ENCODE data around the gene CCDC197. TPM values are rescaled to one million over a fixed set of nuclear protein-coding genes. Genes with fewer than 3 reads are reported as not detected.

CCDC197 gene
- total RNA-seq, 2 donors from 2014 or later: not detected

GRCh38 chr14:94010625-94011024, 13.5 kb downstream of the CCDC197 start:
- H3K36me3 Mint-ChIP-seq (ENCODE audit: low read depth): no peaks in the 10 kb centered on the region
- Histone ChIP-seq H3K4me3 (ENCODE audit: low read length) (no peak overlapping the region), H3K4me1 (ENCODE audit: control insufficient read depth, insufficient read depth, low read length) (no peaks in the 10 kb centered on the region), H3K27ac (ENCODE audit: low read depth, low read length) (no peak overlapping the region), H3K36me3 (ENCODE audit: control insufficient read depth, insufficient read depth, low read length) (no peaks in the 10 kb centered on the region), H3K9me3 (ENCODE audit: control insufficient read depth, low read length) (no peaks in the 10 kb centered on the region), H3K27me3 (ENCODE audit: control insufficient read depth, insufficient read depth, low read length, poor library complexity, severe bottlenecking) (no peaks in the 10 kb centered on the region), H3K9ac (ENCODE audit: extremely low read depth, low read length, poor library complexity, severe bottlenecking) (no peak overlapping the region)
- H3K27ac Mint-ChIP-seq: no peak overlapping the region
- no peak for DNase-seq
- no peak overlapping the region for H3K4me3 Mint-ChIP-seq
- WGBS, 2 experiments (ENCODE audit: insufficient coverage in 1 of 2, insufficient read length in 1 of 2): 92 to 94% methylated on average over 5 to 6 of the region's 6 CpGs
- no peaks in the 10 kb centered on the region for H3K4me1 Mint-ChIP-seq
- H3K9me3 Mint-ChIP-seq: no peaks in the 10 kb centered on the region
- no peak for TF ChIP-seq CTCF (conservative IDR thresholded peaks at IDR 0.05)
- peaks cover 6% of the 10 kb centered on the region for H3K27me3 Mint-ChIP-seq (ENCODE audit: insufficient read depth)

GRCh38 chr14:94011795-94012194, 14.7 kb downstream of the CCDC197 start:
- DNase-seq: no peak
- Histone ChIP-seq H3K9me3 (ENCODE audit: control insufficient read depth, low read length) (no peaks in the 10 kb centered on the region), H3K4me1 (ENCODE audit: control insufficient read depth, insufficient read depth, low read length) (no peaks in the 10 kb centered on the region), H3K36me3 (ENCODE audit: control insufficient read depth, insufficient read depth, low read length) (no peaks in the 10 kb centered on the region), H3K9ac (ENCODE audit: extremely low read depth, low read length, poor library complexity, severe bottlenecking) (no peak overlapping the region), H3K27ac (ENCODE audit: low read depth, low read length) (no peak overlapping the region), H3K4me3 (ENCODE audit: low read length) (no peak overlapping the region), H3K27me3 (ENCODE audit: control insufficient read depth, insufficient read depth, low read length, poor library complexity, severe bottlenecking) (peaks cover 5% of the 10 kb centered on the region)
- 89 to 95% methylated on average over 2 of the region's 2 CpGs for WGBS, 2 experiments (ENCODE audit: insufficient coverage in 1 of 2, insufficient read length in 1 of 2)
- H3K27ac Mint-ChIP-seq: no peak overlapping the region
- TF ChIP-seq CTCF (conservative IDR thresholded peaks at IDR 0.05): no peak
- no peak overlapping the region for H3K4me3 Mint-ChIP-seq
- no peaks in the 10 kb centered on the region for H3K4me1 Mint-ChIP-seq
- H3K27me3 Mint-ChIP-seq (ENCODE audit: insufficient read depth): peaks cover 10% of the 10 kb centered on the region
- no peaks in the 10 kb centered on the region for H3K9me3 Mint-ChIP-seq
- H3K36me3 Mint-ChIP-seq (ENCODE audit: low read depth): no peaks in the 10 kb centered on the region

GRCh38 chr14:94014382-94014781, 17.3 kb downstream of the CCDC197 start:
- H3K4me1 Mint-ChIP-seq: no peaks in the 10 kb centered on the region
- Histone ChIP-seq H3K9ac (ENCODE audit: extremely low read depth, low read length, poor library complexity, severe bottlenecking) (no peak overlapping the region), H3K27me3 (ENCODE audit: control insufficient read depth, insufficient read depth, low read length, poor library complexity, severe bottlenecking) (peaks cover 5% of the 10 kb centered on the region), H3K27ac (ENCODE audit: low read depth, low read length) (no peak overlapping the region), H3K4me3 (ENCODE audit: low read length) (no peak overlapping the region), H3K9me3 (ENCODE audit: control insufficient read depth, low read length) (no peaks in the 10 kb centered on the region), H3K36me3 (ENCODE audit: control insufficient read depth, insufficient read depth, low read length) (no peaks in the 10 kb centered on the region), H3K4me1 (ENCODE audit: control insufficient read depth, insufficient read depth, low read length) (no peaks in the 10 kb centered on the region)
- TF ChIP-seq CTCF (conservative IDR thresholded peaks at IDR 0.05): no peak
- H3K27ac Mint-ChIP-seq: no peak overlapping the region
- 93 to 94% methylated on average over 6 of the region's 6 CpGs for WGBS, 2 experiments (ENCODE audit: insufficient coverage in 1 of 2, insufficient read length in 1 of 2)
- peaks cover 18% of the 10 kb centered on the region for H3K27me3 Mint-ChIP-seq (ENCODE audit: insufficient read depth)
- no peak for DNase-seq
- H3K4me3 Mint-ChIP-seq: no peak overlapping the region
- no peaks in the 10 kb centered on the region for H3K36me3 Mint-ChIP-seq (ENCODE audit: low read depth)
- no peaks in the 10 kb centered on the region for H3K9me3 Mint-ChIP-seq
